Fibroblast of the aortic adventitia (primary cell): Measurements from ENCODE around the gene RUSC1. TPM values are rescaled to one million over a fixed set of nuclear protein-coding genes. Genes with fewer than 3 reads are reported as not detected.

Experiments
- DNase-seq: peaks from one replicate; pipeline ENCODE4 v3.0.0-alpha.2; 2010; ENCODE audit warnings: low read depth
- H3K4me3 ChIP-seq: 2 replicates; pipeline ENCODE4 v1.5.1; 2011; ENCODE audit warnings: low read depth, mild to moderate bottlenecking, control low read depth, low read length, moderate library complexity
- total RNA-seq: library from RNA; depleted of rRNA; stranded (reverse); fragments of >200 nt; gene quantifications from 2 replicates; pipeline ENCODE4 v1.2.3, GENCODE V29; 2012; ENCODE audit warnings: low replicate concordance
- TF ChIP-seq, protein P1 (sequence below): IDR thresholded peaks from 2 replicates; pipeline ENCODE4 v1.5.1; 2011; ENCODE audit warnings: mild to moderate bottlenecking, low read length, control low read depth, inconsistent platforms; ENCODE audit not compliant: insufficient read depth

The RUSC1 gene
- total RNA-seq, 1 donor, result 23.0 TPM

GRCh38 chr1:155278689-155279160 is 42.0 kb upstream of the RUSC1 start:
- no peak for DNase-seq
- H3K4me3 ChIP-seq, result no peak overlapping the region
- TF ChIP-seq, protein P1, sequence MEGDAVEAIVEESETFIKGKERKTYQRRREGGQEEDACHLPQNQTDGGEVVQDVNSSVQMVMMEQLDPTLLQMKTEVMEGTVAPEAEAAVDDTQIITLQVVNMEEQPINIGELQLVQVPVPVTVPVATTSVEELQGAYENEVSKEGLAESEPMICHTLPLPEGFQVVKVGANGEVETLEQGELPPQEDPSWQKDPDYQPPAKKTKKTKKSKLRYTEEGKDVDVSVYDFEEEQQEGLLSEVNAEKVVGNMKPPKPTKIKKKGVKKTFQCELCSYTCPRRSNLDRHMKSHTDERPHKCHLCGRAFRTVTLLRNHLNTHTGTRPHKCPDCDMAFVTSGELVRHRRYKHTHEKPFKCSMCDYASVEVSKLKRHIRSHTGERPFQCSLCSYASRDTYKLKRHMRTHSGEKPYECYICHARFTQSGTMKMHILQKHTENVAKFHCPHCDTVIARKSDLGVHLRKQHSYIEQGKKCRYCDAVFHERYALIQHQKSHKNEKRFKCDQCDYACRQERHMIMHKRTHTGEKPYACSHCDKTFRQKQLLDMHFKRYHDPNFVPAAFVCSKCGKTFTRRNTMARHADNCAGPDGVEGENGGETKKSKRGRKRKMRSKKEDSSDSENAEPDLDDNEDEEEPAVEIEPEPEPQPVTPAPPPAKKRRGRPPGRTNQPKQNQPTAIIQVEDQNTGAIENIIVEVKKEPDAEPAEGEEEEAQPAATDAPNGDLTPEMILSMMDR, result no peak

- TF ChIP-seq, protein P1, result no peak
- no peak for DNase-seq
Measured at GRCh38 chr1:155279268-155279667, 41.4 kb upstream of the RUSC1 start.

DNA sequence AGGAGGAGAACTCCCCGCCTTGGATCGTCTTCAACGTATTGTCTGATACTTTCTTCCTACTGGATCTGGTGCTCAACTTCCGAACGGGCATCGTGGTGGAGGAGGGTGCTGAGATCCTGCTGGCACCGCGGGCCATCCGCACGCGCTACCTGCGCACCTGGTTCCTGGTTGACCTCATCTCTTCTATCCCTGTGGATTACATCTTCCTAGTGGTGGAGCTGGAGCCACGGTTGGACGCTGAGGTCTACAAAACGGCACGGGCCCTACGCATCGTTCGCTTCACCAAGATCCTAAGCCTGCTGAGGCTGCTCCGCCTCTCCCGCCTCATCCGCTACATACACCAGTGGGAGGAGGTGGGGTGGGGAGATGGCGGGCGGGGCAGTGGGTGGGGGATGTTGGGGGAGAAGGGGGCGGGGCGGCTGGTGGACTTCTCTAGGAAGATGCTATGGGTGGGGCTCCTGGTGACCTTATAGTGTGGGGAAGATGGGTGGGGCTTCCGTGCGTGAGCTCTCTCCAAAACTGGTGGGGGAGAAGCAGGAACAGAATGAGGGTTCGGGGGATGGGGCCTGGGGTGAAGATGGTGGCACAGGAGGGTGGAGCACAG is 38.1 kb upstream of the RUSC1 start:
- H3K4me3 ChIP-seq, result no peak overlapping the region
- no peak for DNase-seq
- TF ChIP-seq, protein P1, result no peak

More at GRCh38 chr1:155279268-155279667, 41.4 kb upstream of the RUSC1 start:
- no peak overlapping the region for H3K4me3 ChIP-seq

GRCh38 chr1:155284476-155284875 is 36.2 kb upstream of the RUSC1 start:
- TF ChIP-seq, protein P1, result no peak
- H3K4me3 ChIP-seq, result no peak overlapping the region
- DNase-seq, result no peak

- TF ChIP-seq, protein P1, result no peak
- DNase-seq, result no peak
- H3K4me3 ChIP-seq, result no peak overlapping the region
Measured at GRCh38 chr1:155285063-155285462, 35.6 kb upstream of the RUSC1 start.

- H3K4me3 ChIP-seq, result no peak overlapping the region
- TF ChIP-seq, protein P1, result no peak
- no peak for DNase-seq
Measured at GRCh38 chr1:155285631-155286044, 35.1 kb upstream of the RUSC1 start.

DNA sequence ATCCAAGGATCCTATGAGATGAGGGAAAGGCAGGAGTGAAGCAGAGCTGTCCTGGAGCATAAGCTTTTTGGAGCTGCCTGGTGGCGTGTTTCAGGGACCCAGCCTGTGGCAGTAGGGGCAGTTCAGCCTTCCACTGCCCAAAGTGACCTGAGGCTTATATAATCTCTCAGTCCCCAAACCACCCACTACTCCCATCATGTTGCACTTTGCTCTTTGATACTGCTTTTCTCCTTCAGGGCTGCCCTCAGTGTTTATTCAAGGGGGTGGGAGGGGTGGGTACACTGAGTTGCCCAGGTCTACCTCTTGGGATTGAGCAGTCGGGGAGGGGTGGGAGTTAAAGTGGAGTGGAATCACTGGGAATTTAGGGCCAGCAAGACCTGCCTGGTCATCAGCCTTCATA is 34.1 kb upstream of the RUSC1 start:
- no peak overlapping the region for H3K4me3 ChIP-seq
- TF ChIP-seq, protein P1, result no peak
- no peak for DNase-seq
